Activated CD4-positive, alpha-beta T cell treated with anti-CD3 and anti-CD28 coated beads for 36 hours (primary cell): ENCODE measurements around the gene ITIH3. TPM values are rescaled to one million over a fixed set of nuclear protein-coding genes. Genes with fewer than 3 reads are reported as not detected.

Experiments used
- ATAC-seq: fragments of 200-7000 bp; cut with Tn5 transposase; one replicate; pipeline ENCODE4 v1.10.0; 2021; ENCODE audit warnings: mild to moderate bottlenecking, moderate library complexity
- CTCF ChIA-PET: fragments of 350-600 bp; sonication (Branson Sonifier 250); formaldehyde crosslinking; loops from one replicate; lab custom pipeline; 2021; ENCODE audit warnings: antibody characterized with exemption; lab: Charles Lee
- POLR2A ChIA-PET: fragments of 350-600 bp; sonication (Branson Sonifier 250); formaldehyde crosslinking; loops from one replicate; lab custom pipeline; 2021; ENCODE audit warnings: antibody characterized with exemption, inconsistent platforms; lab: Charles Lee
- DNase-seq: peaks from one replicate; pipeline ENCODE4 v3.0.0-alpha.2; 2020
- H3K27ac Mint-ChIP-seq: one replicate; pipeline ENCODE4 v1.8.0; 2021; ENCODE audit warnings: mixed read lengths
- H3K27me3 Mint-ChIP-seq: one replicate; pipeline ENCODE4 v1.8.0; 2021; ENCODE audit warnings: mixed read lengths
- H3K36me3 Mint-ChIP-seq: one replicate; pipeline ENCODE4 v1.8.0; 2021; ENCODE audit warnings: low read depth, mixed read lengths
- H3K4me1 Mint-ChIP-seq: one replicate; pipeline ENCODE4 v1.8.0; 2021; ENCODE audit warnings: mixed read lengths
- H3K4me3 Mint-ChIP-seq: one replicate; pipeline ENCODE4 v1.8.0; 2021; ENCODE audit warnings: mild to moderate bottlenecking, moderate library complexity, mixed read lengths
- H3K9me3 Mint-ChIP-seq: one replicate; pipeline ENCODE4 v1.8.0; 2021; ENCODE audit warnings: low read depth, mixed read lengths
- intact Hi-C, 2 experiments: fragments of 100-400 bp; cut with DNase I in 1 of 2; cut with micrococcal nuclease in 1 of 2; formaldehyde crosslinking; loops; one replicate each; pipeline versions ENCODE4 v1.14.2 to v1.15.1; 2022 to 2024; cut with DNase I, micrococcal nuclease
- total RNA-seq, 2 experiments: library from RNA; stranded (reverse); gene quantifications; one replicate each; pipeline ENCODE4 v1.2.3, GENCODE V29; 2021

ITIH3 gene
- total RNA-seq, 2 experiments from 2014 or later: not detected

DNA sequence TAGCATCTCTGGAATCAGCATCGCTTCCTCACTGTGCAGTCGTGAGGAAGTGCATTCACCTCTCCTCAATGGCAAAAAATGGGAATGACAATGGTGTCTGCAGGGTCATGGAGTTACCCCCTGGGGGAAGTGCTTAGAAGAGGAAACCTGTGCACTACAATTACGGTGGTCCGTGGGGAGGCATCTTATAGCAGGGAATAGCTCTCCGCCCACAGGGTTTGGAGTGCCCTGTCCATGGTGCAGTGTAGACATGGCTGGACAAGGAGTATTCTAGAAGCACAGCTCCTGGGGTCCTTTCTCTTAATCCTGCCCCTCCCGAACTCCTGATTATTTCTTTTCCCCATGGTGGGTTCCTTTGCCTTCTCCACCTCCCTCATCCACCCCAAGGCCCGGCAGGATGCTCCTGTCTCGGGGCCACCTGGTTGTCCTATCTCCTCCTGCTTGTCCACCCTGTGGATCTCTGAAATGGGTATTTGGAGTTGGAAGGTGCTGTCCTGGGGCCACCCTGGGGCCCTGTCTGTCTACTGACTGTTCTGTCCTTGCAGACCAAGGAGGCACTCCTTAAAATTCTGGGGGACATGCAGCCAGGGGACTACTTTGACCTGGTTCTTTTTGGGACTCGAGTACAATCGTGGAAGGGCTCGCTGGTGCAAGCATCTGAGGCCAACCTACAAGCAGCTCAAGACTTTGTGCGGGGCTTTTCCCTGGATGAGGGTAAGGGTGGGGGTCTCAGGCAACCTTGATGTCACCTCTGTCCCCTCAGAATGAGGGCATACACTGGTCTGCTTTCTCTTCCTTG is 12.0 kb upstream of the ITIH3 start:
- no peak for ATAC-seq
- Mint-ChIP-seq H3K9me3 (no peaks in the 10 kb centered on the region), H3K4me1 (no peaks in the 10 kb centered on the region), H3K4me3 (no peak overlapping the region), H3K27ac (no peak overlapping the region), H3K27me3 (peaks cover 2% of the 10 kb centered on the region), H3K36me3 (no peaks in the 10 kb centered on the region)
- DNase-seq: no peak
- ChIA-PET CTCF (interaction anchor here (0.5 to 1.0 kb wide), 2 partner anchors 9 to 245 kb away, joined by 3 read pairs; no protein-coding TSS in a partner anchor), POLR2A (no interaction called here)
- intact Hi-C loops: no loop called here

DNA sequence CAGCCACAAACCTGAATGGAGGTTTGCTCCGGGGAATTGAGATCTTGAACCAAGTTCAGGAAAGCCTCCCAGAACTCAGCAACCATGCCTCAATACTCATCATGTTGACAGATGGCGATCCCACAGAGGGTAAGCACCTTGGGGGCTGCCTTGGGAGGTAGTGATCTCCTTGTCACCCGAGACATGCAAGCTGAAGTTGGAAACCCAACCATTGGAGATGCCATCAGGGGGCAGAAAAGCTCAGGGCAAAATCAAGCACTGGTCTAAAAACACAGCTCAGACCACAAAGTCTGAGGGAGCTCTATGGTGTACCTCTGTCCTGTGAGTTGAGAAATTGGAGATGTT is 11.4 kb upstream of the ITIH3 start:
- Mint-ChIP-seq H3K27me3 (peaks cover 2% of the 10 kb centered on the region), H3K4me1 (no peaks in the 10 kb centered on the region), H3K4me3 (no peak overlapping the region), H3K27ac (no peak overlapping the region), H3K36me3 (no peaks in the 10 kb centered on the region), H3K9me3 (no peaks in the 10 kb centered on the region)
- ATAC-seq: no peak
- intact Hi-C loops: no loop called here
- DNase-seq: no peak
- POLR2A ChIA-PET: no interaction called here
- CTCF ChIA-PET: interaction anchor here (0.5 to 1.0 kb wide), 2 partner anchors 10 to 244 kb away, joined by 3 read pairs; no protein-coding TSS in a partner anchor

DNA sequence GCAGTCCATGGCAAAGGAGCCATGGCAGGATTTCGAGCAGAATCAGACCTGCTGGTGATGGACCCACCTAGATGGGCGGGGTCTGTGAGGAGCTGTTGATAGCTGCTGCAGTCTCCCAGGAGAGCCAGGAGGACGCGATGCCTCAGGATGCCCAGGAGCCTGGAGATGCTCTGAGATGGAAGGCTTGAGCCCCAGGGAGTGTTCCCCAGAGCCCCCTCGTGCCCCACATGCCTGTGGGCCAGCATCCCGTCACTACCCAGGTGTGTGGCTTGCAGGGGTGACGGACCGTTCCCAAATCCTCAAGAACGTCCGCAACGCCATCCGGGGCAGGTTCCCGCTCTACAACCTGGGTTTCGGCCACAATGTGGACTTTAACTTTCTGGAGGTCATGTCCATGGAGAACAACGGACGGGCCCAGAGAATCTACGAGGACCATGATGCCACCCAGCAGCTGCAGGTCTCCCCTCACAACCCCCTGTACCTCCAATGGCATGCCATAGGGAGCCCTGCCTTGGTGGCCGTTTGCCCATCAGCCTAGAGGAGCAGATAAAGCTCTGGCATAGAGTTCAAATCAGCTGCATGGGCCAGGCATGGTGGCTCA is 10.5 kb upstream of the ITIH3 start:
- peaks cover 2% of the 10 kb centered on the region for H3K27me3 Mint-ChIP-seq
- POLR2A ChIA-PET: no interaction called here
- ATAC-seq: no peak

DNA sequence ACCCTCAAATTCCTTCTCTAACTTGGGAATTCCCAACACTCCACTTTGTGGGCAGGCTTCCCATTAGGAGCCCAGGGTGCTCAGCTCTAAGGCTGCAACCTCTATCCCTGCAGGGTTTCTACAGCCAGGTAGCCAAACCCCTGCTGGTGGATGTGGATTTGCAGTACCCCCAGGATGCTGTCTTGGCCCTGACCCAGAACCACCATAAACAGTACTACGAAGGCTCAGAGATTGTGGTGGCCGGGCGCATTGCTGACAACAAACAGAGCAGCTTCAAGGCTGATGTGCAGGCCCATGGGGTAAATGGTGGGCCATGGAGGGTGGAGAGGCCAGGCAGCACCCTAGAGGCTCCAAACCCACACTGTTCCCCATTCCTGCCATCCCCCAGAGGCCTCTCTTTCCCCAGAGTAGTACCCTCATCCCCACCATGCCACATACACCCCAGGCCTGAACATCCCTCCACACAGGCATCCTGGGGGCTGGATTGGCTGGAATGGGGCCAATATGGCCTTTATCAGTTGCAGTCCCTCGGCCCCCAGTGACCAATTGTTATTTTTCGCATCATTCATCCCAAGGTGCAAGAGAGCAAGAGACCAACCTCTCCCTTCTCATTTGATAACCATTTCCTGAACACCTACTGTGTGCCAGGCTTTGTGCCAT is 9.5 kb upstream of the ITIH3 start:
- Mint-ChIP-seq H3K27me3 (peaks cover 2% of the 10 kb centered on the region), H3K4me1 (no peaks in the 10 kb centered on the region), H3K9me3 (no peaks in the 10 kb centered on the region), H3K36me3 (no peaks in the 10 kb centered on the region), H3K4me3 (no peak overlapping the region), H3K27ac (no peak overlapping the region)
- ATAC-seq: no peak
- ChIA-PET POLR2A (interaction anchor here (0.6 kb wide), 1 partner anchor 180 kb away, joined by 4 read pairs; no protein-coding TSS in a partner anchor), CTCF (interaction anchor here (0.6 to 0.8 kb wide), 2 partner anchors 13 to 100 kb away, joined by 3 read pairs; no protein-coding TSS in a partner anchor)
- intact Hi-C loops: no loop called here
- DNase-seq: no peak

More for the DNA sequence above, 10.5 kb upstream of the ITIH3 start:
- no peaks in the 10 kb centered on the region for H3K9me3 Mint-ChIP-seq
- CTCF ChIA-PET: interaction anchor here (0.8 kb wide), 1 partner anchor 14 kb away, joined by 3 read pairs; no protein-coding TSS in a partner anchor
- no peaks in the 10 kb centered on the region for H3K36me3 Mint-ChIP-seq
- no peak overlapping the region for H3K27ac Mint-ChIP-seq
- intact Hi-C loops: no loop called here
- no peak overlapping the region for H3K4me3 Mint-ChIP-seq
- H3K4me1 Mint-ChIP-seq: no peaks in the 10 kb centered on the region
- no peak for DNase-seq

DNA sequence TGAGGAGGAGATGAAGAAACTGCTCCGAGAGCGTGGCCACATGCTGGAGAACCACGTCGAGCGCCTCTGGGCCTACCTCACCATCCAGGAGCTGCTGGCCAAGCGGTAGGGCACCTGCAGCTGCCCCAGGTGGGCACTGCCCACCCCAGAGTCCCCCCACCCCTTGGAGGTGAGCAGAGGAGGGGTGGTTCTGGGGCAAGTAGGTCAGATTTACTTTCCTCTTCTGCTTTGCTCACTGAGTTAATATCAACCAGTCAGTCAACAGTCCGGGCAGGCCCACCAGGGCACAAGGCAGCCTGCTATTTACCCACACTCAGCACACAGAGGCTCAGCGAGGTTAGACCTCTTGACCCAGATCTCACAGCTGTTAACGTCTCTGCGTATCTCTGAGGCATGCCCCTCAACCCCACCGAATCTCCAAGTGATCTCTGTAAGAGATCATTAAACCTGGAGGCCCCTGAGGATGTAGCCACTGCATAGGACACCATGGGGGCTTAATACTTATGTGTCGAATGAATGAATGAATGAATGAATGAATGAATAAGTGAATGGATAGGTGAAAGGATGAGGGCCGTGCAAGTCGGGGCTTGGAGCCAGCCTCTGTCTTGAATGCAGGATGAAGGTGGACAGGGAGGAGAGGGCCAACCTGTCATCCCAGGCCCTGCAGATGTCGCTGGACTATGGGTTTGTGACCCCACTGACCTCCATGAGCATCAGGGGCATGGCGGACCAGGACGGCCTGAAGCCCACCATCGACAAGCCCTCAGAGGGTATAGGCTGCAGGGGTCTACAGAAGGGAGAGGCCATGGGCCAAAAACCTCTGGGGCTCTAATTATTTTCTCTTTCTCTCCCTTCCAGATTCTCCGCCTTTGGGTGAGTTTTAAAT is 8.0 kb upstream of the ITIH3 start:
- Mint-ChIP-seq H3K36me3 (no peaks in the 10 kb centered on the region), H3K27ac (no peak overlapping the region), H3K4me1 (no peaks in the 10 kb centered on the region), H3K9me3 (no peaks in the 10 kb centered on the region), H3K27me3 (peaks cover 2% of the 10 kb centered on the region), H3K4me3 (no peak overlapping the region)
- DNase-seq (no peak), ATAC-seq (no peak)
- ChIA-PET POLR2A (no interaction called here), CTCF (interaction anchor here (0.6 to 1.6 kb wide), 2 partner anchors 12 to 383 kb away, joined by 3 to 5 read pairs; no protein-coding TSS in a partner anchor)
- intact Hi-C loops: no loop called here

DNA sequence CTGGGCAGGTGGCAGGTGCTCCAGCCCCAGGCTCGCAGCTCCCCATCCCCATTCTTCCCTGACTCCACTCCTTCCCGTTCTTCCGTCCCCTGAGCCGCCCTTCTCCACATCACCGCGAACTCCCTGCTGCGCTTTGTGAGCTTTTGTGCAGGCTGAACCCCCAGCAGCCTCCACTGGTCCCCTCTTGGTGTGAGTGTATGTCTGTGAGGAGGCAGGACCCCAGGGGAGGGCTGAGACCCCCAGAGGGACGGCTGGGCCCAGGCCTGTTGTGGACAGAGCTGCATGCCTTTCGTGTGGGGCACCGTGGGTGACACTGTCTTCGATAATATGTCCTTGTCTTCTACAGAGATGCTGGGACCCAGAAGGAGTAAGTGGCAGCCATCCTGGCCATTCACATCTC is 7.3 kb upstream of the ITIH3 start:
- no peak overlapping the region for H3K4me3 Mint-ChIP-seq
- no peaks in the 10 kb centered on the region for H3K9me3 Mint-ChIP-seq
- H3K4me1 Mint-ChIP-seq: no peaks in the 10 kb centered on the region
- intact Hi-C loops: no loop called here
- H3K27ac Mint-ChIP-seq: no peak overlapping the region
- DNase-seq (no peak), ATAC-seq (no peak)
- ChIA-PET POLR2A (no interaction called here), CTCF (interaction anchor here (0.6 to 1.6 kb wide), 2 partner anchors 11 to 382 kb away, joined by 3 to 5 read pairs; no protein-coding TSS in a partner anchor)
- no peaks in the 10 kb centered on the region for H3K27me3 Mint-ChIP-seq
- no peaks in the 10 kb centered on the region for H3K36me3 Mint-ChIP-seq

DNA sequence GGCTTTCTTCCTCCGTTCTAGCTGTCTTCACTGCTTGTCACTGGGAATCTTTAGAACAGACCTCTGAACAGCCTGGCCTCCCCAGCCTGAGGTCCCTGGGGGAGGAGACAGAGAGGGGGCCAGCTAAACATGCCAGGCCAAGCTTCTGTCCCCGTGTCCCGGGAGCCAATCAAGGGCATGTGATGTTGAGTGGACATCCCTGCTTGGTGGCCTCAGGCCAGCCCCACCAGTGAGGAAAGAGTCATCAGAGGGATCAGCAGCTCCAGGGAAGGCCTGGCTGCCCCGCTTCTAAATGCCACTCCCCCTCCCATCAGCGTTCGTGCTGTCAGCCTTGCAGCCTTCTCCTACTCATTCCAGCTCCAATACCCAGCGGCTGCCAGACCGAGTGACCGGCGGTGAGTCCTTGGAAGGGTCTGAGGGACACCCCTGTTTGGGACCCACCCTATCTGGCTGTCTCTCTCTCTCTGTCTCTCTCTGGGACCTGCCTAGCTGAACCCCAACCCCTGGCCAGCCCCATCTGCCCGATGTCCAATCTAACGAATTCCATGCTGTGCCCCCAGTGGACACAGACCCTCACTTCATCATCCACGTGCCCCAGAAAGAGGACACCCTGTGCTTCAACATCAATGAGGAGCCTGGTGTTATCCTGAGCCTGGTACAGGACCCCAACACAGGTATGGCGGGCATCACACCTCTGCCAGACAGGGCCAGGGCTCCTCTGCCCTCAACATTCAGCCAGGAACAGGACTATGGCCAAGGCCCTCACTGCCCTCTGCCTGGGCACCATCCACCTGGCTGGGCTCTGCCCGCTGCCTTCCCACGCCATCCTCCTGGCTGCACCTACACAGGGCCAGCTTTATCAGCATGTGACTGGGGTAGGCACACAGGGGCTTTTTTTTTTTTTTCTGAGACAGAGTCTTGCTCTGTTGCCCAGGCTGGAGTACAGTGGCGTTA is 6.6 kb upstream of the ITIH3 start:
- ATAC-seq (no peak), DNase-seq (no peak)
- POLR2A ChIA-PET: no interaction called here
- Mint-ChIP-seq H3K27ac (no peak overlapping the region), H3K27me3 (no peaks in the 10 kb centered on the region), H3K36me3 (no peaks in the 10 kb centered on the region), H3K9me3 (no peaks in the 10 kb centered on the region), H3K4me3 (no peak overlapping the region), H3K4me1 (no peaks in the 10 kb centered on the region)
- CTCF ChIA-PET: interaction anchor here (0.6 to 1.6 kb wide), 3 partner anchors 11 to 424 kb away, joined by 3 to 5 read pairs (median 3); no protein-coding TSS in a partner anchor
- intact Hi-C loops: no loop called here

DNA sequence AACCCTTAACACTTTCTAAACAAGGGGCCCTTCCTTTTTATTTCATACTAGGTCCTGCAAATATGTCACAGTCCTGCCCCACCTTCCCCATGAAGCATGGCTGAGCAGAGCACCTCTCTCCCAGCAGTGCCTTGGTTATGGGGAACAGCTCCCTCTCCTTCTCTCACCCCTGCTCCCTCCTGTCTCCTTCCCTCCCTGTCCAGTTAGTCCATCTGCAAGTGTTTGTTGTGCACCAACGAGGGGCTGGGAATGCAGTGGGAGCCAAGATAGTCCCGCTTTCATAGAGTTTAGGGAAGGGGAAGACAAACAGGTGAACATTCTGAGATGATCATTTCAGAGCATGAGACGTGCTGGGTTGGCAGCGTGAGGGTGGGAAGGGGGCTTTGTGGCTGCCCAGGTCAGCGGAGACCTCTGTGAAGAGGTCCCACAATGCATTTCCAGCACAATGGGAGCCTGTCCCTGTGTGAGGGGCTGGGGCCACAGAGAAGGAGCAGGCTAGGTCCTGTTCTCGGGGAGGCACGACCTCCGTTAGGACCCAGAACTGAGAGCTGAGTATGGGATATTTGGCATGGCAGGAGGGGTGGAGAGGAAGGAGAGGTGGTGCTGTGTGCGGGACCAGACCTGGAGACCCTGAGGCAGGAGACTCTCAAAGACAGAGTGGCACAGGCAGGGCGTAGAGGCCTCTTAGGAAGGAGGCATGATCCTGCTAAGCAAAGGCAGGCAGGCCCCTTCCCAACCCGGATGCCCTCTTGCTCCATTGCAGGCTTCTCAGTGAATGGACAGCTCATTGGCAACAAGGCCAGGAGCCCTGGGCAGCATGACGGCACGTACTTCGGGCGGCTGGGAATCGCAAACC is 5.5 kb upstream of the ITIH3 start:
- Mint-ChIP-seq H3K4me1 (no peaks in the 10 kb centered on the region), H3K27ac (no peak overlapping the region), H3K36me3 (no peaks in the 10 kb centered on the region), H3K27me3 (no peaks in the 10 kb centered on the region), H3K9me3 (no peaks in the 10 kb centered on the region), H3K4me3 (no peak overlapping the region)
- ChIA-PET CTCF (interaction anchor here (0.8 kb wide), 1 partner anchor 425 kb away, joined by 3 read pairs; no protein-coding TSS in a partner anchor), POLR2A (no interaction called here)
- ATAC-seq: no peak
- DNase-seq: no peak
- intact Hi-C loops: no loop called here

DNA sequence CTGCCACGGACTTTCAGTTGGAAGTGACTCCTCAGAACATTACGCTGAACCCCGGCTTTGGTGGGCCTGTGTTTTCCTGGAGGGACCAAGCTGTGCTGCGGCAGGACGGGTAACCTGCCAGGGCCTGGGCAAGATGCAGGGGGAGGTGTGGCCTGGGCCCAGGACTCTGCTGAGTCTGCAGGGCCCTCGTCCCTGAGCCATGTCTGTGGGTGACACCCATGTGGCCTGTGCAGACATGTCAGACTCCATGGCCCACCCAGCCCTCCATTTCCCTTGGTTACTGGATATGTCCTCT is 4.9 kb upstream of the ITIH3 start:
- ChIA-PET POLR2A (no interaction called here), CTCF (no interaction called here)
- Mint-ChIP-seq H3K4me1 (no peaks in the 10 kb centered on the region), H3K27me3 (no peaks in the 10 kb centered on the region), H3K27ac (no peak overlapping the region), H3K36me3 (no peaks in the 10 kb centered on the region), H3K9me3 (no peaks in the 10 kb centered on the region), H3K4me3 (no peak overlapping the region)
- intact Hi-C loops: no loop called here
- DNase-seq: no peak
- ATAC-seq: no peak

DNA sequence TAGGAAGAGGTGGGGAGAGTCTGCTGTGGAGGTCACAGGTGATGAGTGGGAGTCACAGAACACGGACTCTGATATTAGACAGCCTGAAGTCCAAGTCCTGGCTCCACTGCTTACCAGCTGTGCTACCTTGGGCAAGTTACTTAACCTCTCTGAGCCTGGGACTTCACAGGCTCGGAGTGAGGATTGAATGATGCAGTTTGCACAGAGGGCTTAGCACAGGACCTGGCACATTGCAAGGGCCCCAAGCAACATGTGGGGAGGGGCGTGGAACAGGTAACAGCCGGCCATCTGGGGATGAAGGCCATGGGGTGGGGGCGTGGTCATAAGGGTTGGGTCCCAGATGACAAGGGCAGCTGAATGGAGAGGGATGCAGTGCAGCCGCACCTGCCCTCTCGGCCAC is 4.3 kb upstream of the ITIH3 start:
- H3K27ac Mint-ChIP-seq: no peak overlapping the region
- ATAC-seq: no peak
- intact Hi-C loops: no loop called here
- no peaks in the 10 kb centered on the region for H3K27me3 Mint-ChIP-seq
- no peak for DNase-seq
- H3K9me3 Mint-ChIP-seq: no peaks in the 10 kb centered on the region
- ChIA-PET POLR2A (no interaction called here), CTCF (no interaction called here)
- no peaks in the 10 kb centered on the region for H3K36me3 Mint-ChIP-seq
- H3K4me3 Mint-ChIP-seq: no peak overlapping the region
- no peaks in the 10 kb centered on the region for H3K4me1 Mint-ChIP-seq
